ENCODE data around the gene KPNA2. TPM values are rescaled to one million over a fixed set of nuclear protein-coding genes. Genes with fewer than 3 reads are reported as not detected.
"Not testable (repeated sequence)": the region's sequence is repeated elsewhere in the genome, so short reads cannot be mapped to it uniquely, and the experiment has no call there.

KPNA2 gene
- total RNA-seq, 2 donors from 2014 or later, result 136 to 227 TPM

DNA sequence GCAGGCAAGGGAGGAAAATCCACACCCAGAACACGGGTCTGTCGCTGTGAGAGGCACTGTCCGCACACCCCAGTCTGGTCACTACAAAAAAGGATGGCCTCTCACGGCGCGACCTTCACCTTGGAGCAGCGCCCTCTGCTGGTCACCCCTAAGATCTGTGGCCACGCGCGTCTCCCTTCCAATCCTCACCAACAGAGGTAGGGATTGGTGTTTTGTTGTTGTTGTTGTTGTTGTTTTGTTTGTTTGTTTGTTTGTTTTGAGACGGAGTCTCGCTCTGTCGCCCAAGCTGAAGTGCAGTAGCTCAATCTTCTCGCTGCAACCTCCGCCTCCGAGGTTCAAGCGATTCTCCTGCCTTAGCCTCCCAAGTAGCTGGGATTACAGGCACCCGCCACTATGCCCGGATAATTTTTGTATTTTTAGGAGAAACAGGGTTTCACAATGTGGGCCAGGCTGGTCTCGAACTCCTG is 24.3 kb upstream of the KPNA2 start:
- Mint-ChIP-seq H3K27ac (peak overlapping the region; percentile 83), H3K36me3 (ENCODE audit: low read depth) (no peaks in the 10 kb centered on the region), H3K4me1 (peaks cover 6% of the 10 kb centered on the region), H3K9me3 (no peaks in the 10 kb centered on the region), H3K4me3 (peak overlapping the region; percentile 84), H3K27me3 (no peaks in the 10 kb centered on the region)
- ATAC-seq (replicated peaks), result peak; percentile 94

GRCh38 chr17:68013385-68013784 is 22.1 kb upstream of the KPNA2 start:
- H3K36me3 Mint-ChIP-seq (ENCODE audit: low read depth), result no peaks in the 10 kb centered on the region
- no peaks in the 10 kb centered on the region for H3K9me3 Mint-ChIP-seq
- H3K4me1 Mint-ChIP-seq, result peaks cover 6% of the 10 kb centered on the region
- no peak for ATAC-seq (replicated peaks)
- H3K27me3 Mint-ChIP-seq, result no peaks in the 10 kb centered on the region
- H3K4me3 Mint-ChIP-seq, result no peak overlapping the region
- H3K27ac Mint-ChIP-seq, result peak overlapping the region; percentile 20

- H3K27ac Mint-ChIP-seq, result no peak overlapping the region
- H3K27me3 Mint-ChIP-seq, result no peaks in the 10 kb centered on the region
- H3K36me3 Mint-ChIP-seq (ENCODE audit: low read depth), result peaks cover 9% of the 10 kb centered on the region
- no peak overlapping the region for H3K4me3 Mint-ChIP-seq
- no peak for ATAC-seq (replicated peaks)
- no peaks in the 10 kb centered on the region for H3K9me3 Mint-ChIP-seq
- H3K4me1 Mint-ChIP-seq, result peaks cover 12% of the 10 kb centered on the region
Observed at GRCh38 chr17:68015081-68015723, 20.3 kb upstream of the KPNA2 start.

- no peak overlapping the region for H3K27ac Mint-ChIP-seq
- H3K4me3 Mint-ChIP-seq, result no peak overlapping the region
- peaks cover 6% of the 10 kb centered on the region for H3K4me1 Mint-ChIP-seq
- no peaks in the 10 kb centered on the region for H3K9me3 Mint-ChIP-seq
- no peaks in the 10 kb centered on the region for H3K27me3 Mint-ChIP-seq
- no peak for ATAC-seq (replicated peaks)
- H3K36me3 Mint-ChIP-seq (ENCODE audit: low read depth), result peaks cover 14% of the 10 kb centered on the region
Observed at GRCh38 chr17:68016838-68017237, 18.7 kb upstream of the KPNA2 start.

- not testable (repeated sequence) for H3K4me1 Mint-ChIP-seq; H3K27me3 Mint-ChIP-seq; H3K9me3 Mint-ChIP-seq; ATAC-seq (replicated peaks); H3K27ac Mint-ChIP-seq; H3K4me3 Mint-ChIP-seq
- H3K36me3 Mint-ChIP-seq (ENCODE audit: low read depth), result peaks cover 14% of the 10 kb centered on the region
Observed at GRCh38 chr17:68018493-68018892, 17.0 kb upstream of the KPNA2 start.

DNA sequence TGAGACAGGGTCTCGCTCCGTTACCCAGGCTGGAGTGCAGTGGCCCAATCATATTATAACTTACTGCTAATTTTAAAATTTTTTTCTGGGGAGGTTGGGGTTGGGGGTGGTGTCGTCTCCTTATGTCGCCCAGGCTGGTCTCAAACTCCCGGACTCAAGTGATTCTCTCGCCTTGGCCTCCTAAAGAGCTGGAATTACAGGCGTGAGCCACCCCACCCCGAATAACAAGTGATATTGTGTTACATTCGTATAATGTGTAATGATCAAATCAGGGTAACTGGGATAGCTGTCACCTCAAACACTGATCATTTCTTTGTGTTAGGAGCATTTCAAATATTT is 16.2 kb upstream of the KPNA2 start:
- H3K36me3 Mint-ChIP-seq (ENCODE audit: low read depth), result peaks cover 14% of the 10 kb centered on the region
- H3K27ac Mint-ChIP-seq, result peak overlapping the region; percentile 100
- H3K4me3 Mint-ChIP-seq, result peak overlapping the region; percentile 85
- no peaks in the 10 kb centered on the region for H3K27me3 Mint-ChIP-seq
- H3K9me3 Mint-ChIP-seq, result no peaks in the 10 kb centered on the region
- ATAC-seq (replicated peaks), result no peak
- peaks cover 6% of the 10 kb centered on the region for H3K4me1 Mint-ChIP-seq

DNA sequence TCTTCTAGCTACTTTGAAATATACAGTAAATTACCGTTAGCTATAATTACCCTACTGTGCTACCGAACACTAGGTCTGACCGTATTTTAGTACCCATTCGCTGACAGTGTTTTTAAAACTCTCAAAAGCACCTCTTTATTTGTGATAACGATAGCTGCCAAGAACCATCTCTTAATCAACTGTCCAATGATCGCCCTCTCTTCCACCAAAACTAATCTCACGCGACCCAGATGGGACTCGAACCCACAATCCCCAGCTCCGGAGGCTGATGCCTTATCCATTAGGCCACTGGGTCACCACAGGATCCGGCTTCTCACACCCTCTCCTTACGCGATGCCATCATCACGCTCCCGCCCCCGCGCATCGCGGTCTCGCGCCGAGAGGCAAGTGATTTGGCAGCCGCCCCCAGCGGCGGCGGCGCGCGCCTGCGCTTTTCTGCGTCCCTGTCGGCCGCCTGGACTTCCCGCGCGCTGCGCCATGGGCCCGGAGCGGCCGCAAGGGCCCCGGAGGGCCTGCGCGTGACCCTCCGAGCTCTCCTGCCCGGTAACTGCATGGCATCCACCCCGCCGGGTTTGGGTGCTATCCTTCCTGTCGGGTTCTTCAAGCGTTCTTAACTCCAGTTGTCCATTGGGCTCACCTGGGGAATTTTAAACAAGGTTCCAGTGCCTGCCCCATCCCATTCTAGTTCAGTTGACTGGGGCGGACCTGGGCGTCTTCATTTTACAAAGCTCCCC is 15.7 kb upstream of the KPNA2 start:
- H3K4me3 Mint-ChIP-seq, result peak overlapping the region; percentile 85
- no peaks in the 10 kb centered on the region for H3K27me3 Mint-ChIP-seq
- peaks cover 14% of the 10 kb centered on the region for H3K36me3 Mint-ChIP-seq (ENCODE audit: low read depth)
- peaks cover 6% of the 10 kb centered on the region for H3K4me1 Mint-ChIP-seq
- H3K27ac Mint-ChIP-seq, result peak overlapping the region; percentile 100
- ATAC-seq (replicated peaks), result peak; percentile 94
- H3K9me3 Mint-ChIP-seq, result no peaks in the 10 kb centered on the region

- ATAC-seq (replicated peaks), result peak; percentile 6
- Mint-ChIP-seq H3K9me3 (no peaks in the 10 kb centered on the region), H3K36me3 (ENCODE audit: low read depth) (peaks cover 14% of the 10 kb centered on the region), H3K4me1 (peaks cover 6% of the 10 kb centered on the region), H3K4me3 (peak overlapping the region; percentile 85), H3K27me3 (no peaks in the 10 kb centered on the region), H3K27ac (peak overlapping the region; percentile 100)
Observed at GRCh38 chr17:68020409-68020756, 15.2 kb upstream of the KPNA2 start.

GRCh38 chr17:68020791-68021190 is 14.7 kb upstream of the KPNA2 start:
- H3K9me3 Mint-ChIP-seq; H3K4me1 Mint-ChIP-seq; ATAC-seq (replicated peaks); H3K27me3 Mint-ChIP-seq: not testable (repeated sequence)
- peak overlapping the region; percentile 100 for H3K27ac Mint-ChIP-seq
- H3K4me3 Mint-ChIP-seq, result peak overlapping the region; percentile 85
- H3K36me3 Mint-ChIP-seq (ENCODE audit: low read depth), result peaks cover 14% of the 10 kb centered on the region

- Mint-ChIP-seq H3K36me3 (ENCODE audit: low read depth) (peaks cover 14% of the 10 kb centered on the region), H3K4me1 (peaks cover 6% of the 10 kb centered on the region), H3K27ac (no peak overlapping the region), H3K4me3 (peak overlapping the region; percentile 40), H3K27me3 (no peaks in the 10 kb centered on the region), H3K9me3 (no peaks in the 10 kb centered on the region)
- ATAC-seq (replicated peaks), result no peak
Observed at GRCh38 chr17:68021963-68022362, 13.6 kb upstream of the KPNA2 start.

- H3K4me3 Mint-ChIP-seq; H3K9me3 Mint-ChIP-seq; H3K27ac Mint-ChIP-seq; H3K4me1 Mint-ChIP-seq; H3K27me3 Mint-ChIP-seq; ATAC-seq (replicated peaks): not testable (repeated sequence)
- peaks cover 14% of the 10 kb centered on the region for H3K36me3 Mint-ChIP-seq (ENCODE audit: low read depth)
Observed at GRCh38 chr17:68022547-68022946, 13.0 kb upstream of the KPNA2 start.

DNA sequence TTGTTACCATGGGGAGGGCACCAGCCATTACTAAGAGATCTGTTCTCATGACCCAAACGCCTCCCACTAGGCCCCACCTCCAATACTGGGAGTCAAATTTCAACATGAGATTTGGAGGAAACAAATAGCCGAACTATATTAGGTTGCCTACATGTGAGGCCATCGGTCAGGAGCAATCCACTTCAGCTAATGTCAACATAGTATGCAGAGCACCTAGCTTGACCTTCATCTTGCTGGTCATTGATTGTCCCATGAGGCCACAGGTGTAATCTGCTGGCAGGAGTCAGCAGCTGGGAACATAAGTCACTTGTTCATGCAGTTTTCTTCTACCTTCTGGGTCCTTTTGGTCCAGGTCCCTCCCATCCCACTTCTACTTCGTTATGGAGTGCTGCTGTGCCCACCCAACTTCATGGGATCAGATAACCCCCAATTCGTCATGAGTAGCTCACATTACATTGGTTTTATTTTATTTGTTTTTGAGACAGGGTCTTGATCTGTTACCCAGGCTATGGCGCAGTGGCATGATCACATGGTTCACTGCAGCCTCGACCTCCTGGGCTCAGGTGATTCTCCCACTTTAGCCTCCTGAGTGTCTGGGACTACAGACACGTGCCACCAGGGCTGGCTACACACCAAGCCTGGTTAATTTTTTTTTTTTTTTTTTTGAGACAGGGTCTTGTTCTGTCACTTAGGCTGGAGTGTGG is 5.9 kb upstream of the KPNA2 start:
- no peaks in the 10 kb centered on the region for H3K36me3 Mint-ChIP-seq (ENCODE audit: low read depth)
- no peak overlapping the region for H3K4me3 Mint-ChIP-seq
- no peak overlapping the region for H3K27ac Mint-ChIP-seq
- ATAC-seq (replicated peaks), result no peak
- H3K9me3 Mint-ChIP-seq, result no peaks in the 10 kb centered on the region
- H3K4me1 Mint-ChIP-seq, result no peaks in the 10 kb centered on the region
- H3K27me3 Mint-ChIP-seq, result no peaks in the 10 kb centered on the region

DNA sequence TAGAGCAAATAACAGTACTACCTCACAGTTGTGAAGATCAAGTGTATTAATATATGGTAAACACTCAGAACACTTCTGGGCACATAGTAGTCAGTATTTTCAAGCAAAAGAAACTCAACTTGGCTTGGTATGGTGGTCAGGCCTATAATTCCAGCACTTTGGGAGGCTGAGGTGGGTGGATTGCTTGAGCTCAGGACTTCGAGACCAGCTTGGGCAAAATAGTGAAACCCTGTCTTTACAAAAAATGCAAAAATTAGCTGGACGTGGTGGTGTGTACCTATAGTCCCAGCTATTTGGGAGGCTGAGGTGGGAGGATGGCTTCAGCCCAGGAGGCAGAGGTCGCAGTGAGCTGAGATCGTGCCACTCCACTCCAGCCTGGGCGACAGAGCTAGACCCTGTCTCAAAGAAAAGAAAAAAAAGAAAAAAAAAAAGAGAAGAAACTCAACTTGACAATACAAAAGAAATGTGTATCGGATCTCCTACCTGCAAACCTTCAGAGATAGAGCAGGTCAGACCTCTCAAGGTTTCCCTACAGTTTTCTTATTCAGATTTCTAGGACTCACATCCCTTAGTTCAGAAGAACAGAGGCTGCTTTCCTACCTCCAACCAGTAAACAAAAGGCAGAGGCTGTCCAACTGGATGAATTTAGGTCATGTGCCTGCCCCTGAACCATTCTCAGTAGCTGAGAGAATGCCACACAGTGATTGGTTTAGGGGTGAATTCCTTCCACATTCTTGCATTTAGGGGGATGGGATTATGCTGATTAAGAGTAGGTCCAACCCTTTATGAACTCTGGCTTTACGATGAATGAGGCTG is 1.7 kb upstream of the KPNA2 start:
- no peak for ATAC-seq (replicated peaks)
- Mint-ChIP-seq H3K36me3 (ENCODE audit: low read depth) (peaks cover 37% of the 10 kb centered on the region), H3K4me3 (no peak overlapping the region)

GRCh38 chr17:68034452-68034776 is 1.1 kb upstream of the KPNA2 start:
- peak overlapping the region; percentile 97 for H3K4me3 Mint-ChIP-seq

More for the DNA sequence above, 1.7 kb upstream of the KPNA2 start:
- Mint-ChIP-seq H3K27me3 (no peaks in the 10 kb centered on the region), H3K4me1 (no peaks in the 10 kb centered on the region), H3K27ac (no peak overlapping the region), H3K9me3 (no peaks in the 10 kb centered on the region)

More at GRCh38 chr17:68034452-68034776, 1.1 kb upstream of the KPNA2 start:
- Mint-ChIP-seq H3K4me1 (no peaks in the 10 kb centered on the region), H3K27me3 (no peaks in the 10 kb centered on the region), H3K36me3 (ENCODE audit: low read depth) (peaks cover 43% of the 10 kb centered on the region), H3K9me3 (no peaks in the 10 kb centered on the region), H3K27ac (no peak overlapping the region)
- ATAC-seq (replicated peaks), result no peak

All from activated T-helper 17 cell treated with anti-CD3 and anti-CD28 coated beads, Interleukin-2, amount 50 U/mL, for 72 hours (primary cell).